Duodenal mucosa (tissue), 2 donors: ENCODE measurements around the gene KCNG2.

Experiments
- H3K27ac ChIP-seq: one replicate; pipeline ENCODE4 v1.7.0; 2013; ENCODE audit warnings: low read depth, low read length
- H3K27me3 ChIP-seq, 2 donors: one replicate each; pipeline ENCODE4 v1.7.0; 2013; ENCODE audit warnings: low read length in 2 of 2, control low read depth in 1 of 2; ENCODE audit not compliant: insufficient read depth in 2 of 2, control insufficient read depth in 1 of 2
- H3K36me3 ChIP-seq, 2 donors: one replicate each; pipeline ENCODE4 v1.7.0; 2013; ENCODE audit warnings: low read length in 2 of 2, control low read depth in 1 of 2; ENCODE audit not compliant: insufficient read depth in 2 of 2, control insufficient read depth in 1 of 2
- H3K4me1 ChIP-seq, 2 donors: one replicate each; pipeline ENCODE4 v1.7.0; 2013; ENCODE audit warnings: low read length in 2 of 2, control low read depth in 1 of 2; ENCODE audit not compliant: insufficient read depth in 2 of 2, control insufficient read depth in 1 of 2
- H3K4me3 ChIP-seq, 2 donors: one replicate each; pipeline ENCODE4 v1.7.0; 2013; ENCODE audit warnings: low read length in 2 of 2, low read depth in 1 of 2
- H3K9ac ChIP-seq, 2 donors: one replicate each; pipeline ENCODE4 v1.7.0; 2013; ENCODE audit warnings: low read length in 2 of 2, low read depth in 1 of 2
- H3K9me3 ChIP-seq, 2 donors: one replicate each; pipeline ENCODE4 v1.7.0; 2013; ENCODE audit warnings: low read length in 2 of 2, control low read depth in 1 of 2; ENCODE audit not compliant: control insufficient read depth in 1 of 2

The KCNG2 gene

DNA sequence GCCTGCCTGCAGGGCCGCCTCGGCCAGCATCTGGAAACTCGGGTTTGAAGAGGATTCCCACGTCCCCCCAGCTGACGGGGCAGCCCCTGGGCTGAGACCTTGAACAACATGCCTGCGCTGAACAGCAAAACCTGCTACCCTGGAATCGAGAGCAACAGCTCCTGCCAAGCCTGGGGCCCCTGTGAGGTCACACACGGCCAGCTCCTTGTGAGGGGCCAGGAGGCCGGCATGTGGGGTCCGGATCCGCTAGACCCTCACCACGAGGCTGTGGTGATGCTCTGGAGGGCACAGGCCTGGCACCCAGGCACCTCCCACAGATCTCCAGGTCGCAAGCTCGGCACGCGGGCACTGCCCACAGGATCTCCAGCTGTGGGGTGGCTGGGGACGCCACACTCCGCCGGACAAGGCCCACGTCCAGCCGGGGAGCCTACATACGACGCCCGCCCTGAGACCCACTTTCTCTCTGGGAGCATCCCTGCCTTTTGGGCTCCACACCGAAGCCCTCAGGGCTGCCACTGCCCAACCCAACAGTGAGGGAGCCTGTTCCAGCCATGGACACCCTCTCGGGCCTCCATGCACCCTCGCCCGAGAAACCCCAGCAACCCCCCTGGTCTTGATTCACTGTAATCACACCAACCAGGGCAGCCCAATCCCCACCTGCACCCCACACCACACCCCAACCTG, 119.6 kb downstream of the KCNG2 start:
- Histone ChIP-seq H3K9ac (no peak overlapping the region), H3K27ac (no peak overlapping the region), H3K4me3 (no peak overlapping the region), H3K4me1 (no peaks in the 10 kb centered on the region), H3K9me3 (no peaks in the 10 kb centered on the region), H3K27me3 (no peaks in the 10 kb centered on the region), H3K36me3 (peaks cover 14 to 58% of the 10 kb centered on the region in 2 donors)

DNA sequence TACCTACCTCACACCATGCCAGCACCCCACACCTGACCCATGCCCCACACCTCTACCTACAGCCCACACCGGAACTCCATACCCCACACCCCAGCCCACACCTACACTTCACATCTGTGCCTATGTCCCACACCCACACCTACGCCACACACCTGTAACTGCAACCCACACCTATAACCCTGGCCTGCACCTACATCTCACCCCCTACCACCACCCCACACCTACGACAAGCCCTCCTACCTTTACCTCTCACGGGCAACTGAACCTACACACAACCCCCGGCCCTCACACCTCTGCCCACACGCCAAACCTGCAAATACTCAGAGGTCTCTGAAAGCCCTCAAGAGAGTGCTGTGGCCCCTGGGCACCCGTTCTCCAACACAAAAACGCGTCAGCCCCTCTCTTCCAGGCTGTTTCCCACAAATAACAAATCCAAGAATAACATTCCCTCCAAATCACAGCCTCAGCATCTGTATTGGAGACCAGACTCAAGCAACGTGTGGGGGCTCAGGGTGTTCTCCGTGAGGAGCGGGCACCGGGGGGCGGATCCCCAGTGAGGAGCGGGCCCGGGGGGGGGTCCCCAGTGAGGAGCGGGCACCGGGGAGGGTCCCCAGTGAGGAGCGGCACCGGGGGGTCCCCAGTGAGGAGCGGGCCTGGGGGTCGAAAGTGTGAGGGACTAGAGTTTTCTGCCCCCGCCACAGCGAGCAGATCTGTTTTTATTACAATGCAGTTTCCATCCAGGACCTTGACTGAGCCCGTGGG, 120.3 kb downstream of the KCNG2 start:
- no peaks in the 10 kb centered on the region for H3K27me3 ChIP-seq
- H3K36me3 ChIP-seq: peaks cover 14 to 53% of the 10 kb centered on the region in 2 donors
- H3K4me1 ChIP-seq: no peaks in the 10 kb centered on the region
- H3K9me3 ChIP-seq: no peaks in the 10 kb centered on the region
- H3K9ac ChIP-seq: no peak overlapping the region
- no peak overlapping the region for H3K27ac ChIP-seq
- H3K4me3 ChIP-seq: no peak overlapping the region

GRCh38 chr18:79918615-79919011, 120.9 kb downstream of the KCNG2 start:
- H3K4me1 ChIP-seq: no peaks in the 10 kb centered on the region
- no peaks in the 10 kb centered on the region for H3K27me3 ChIP-seq
- no peak overlapping the region for H3K4me3 ChIP-seq
- H3K9ac ChIP-seq: no peak overlapping the region
- H3K36me3 ChIP-seq: peaks cover 14 to 47% of the 10 kb centered on the region in 2 donors
- H3K9me3 ChIP-seq: no peaks in the 10 kb centered on the region
- no peak overlapping the region for H3K27ac ChIP-seq

DNA sequence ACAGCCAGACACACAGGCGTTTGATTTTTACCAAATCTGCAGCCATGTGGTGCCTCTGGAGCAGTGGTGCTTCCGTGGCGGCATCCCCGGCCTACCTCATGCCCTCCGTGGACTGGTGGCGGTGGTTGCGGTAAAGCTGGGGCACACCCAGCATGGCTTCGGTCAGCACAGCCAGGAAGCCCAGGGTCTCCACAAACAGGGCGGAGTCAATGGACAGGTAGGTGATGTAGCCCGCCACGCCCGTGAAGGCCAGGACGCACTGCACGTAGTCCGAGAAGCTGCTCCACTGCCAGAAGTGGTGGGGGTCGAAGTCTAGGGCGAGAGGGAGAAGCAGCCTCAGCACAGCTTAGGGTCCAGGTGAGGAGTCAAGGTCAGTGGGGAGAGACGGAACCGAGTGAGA, 121.4 kb downstream of the KCNG2 start:
- no peaks in the 10 kb centered on the region for H3K4me1 ChIP-seq
- peaks cover 14 to 49% of the 10 kb centered on the region in 2 donors for H3K36me3 ChIP-seq
- no peaks in the 10 kb centered on the region for H3K9me3 ChIP-seq
- no peak overlapping the region for H3K27ac ChIP-seq
- H3K9ac ChIP-seq: no peak overlapping the region
- no peaks in the 10 kb centered on the region for H3K27me3 ChIP-seq
- H3K4me3 ChIP-seq: no peak overlapping the region

DNA sequence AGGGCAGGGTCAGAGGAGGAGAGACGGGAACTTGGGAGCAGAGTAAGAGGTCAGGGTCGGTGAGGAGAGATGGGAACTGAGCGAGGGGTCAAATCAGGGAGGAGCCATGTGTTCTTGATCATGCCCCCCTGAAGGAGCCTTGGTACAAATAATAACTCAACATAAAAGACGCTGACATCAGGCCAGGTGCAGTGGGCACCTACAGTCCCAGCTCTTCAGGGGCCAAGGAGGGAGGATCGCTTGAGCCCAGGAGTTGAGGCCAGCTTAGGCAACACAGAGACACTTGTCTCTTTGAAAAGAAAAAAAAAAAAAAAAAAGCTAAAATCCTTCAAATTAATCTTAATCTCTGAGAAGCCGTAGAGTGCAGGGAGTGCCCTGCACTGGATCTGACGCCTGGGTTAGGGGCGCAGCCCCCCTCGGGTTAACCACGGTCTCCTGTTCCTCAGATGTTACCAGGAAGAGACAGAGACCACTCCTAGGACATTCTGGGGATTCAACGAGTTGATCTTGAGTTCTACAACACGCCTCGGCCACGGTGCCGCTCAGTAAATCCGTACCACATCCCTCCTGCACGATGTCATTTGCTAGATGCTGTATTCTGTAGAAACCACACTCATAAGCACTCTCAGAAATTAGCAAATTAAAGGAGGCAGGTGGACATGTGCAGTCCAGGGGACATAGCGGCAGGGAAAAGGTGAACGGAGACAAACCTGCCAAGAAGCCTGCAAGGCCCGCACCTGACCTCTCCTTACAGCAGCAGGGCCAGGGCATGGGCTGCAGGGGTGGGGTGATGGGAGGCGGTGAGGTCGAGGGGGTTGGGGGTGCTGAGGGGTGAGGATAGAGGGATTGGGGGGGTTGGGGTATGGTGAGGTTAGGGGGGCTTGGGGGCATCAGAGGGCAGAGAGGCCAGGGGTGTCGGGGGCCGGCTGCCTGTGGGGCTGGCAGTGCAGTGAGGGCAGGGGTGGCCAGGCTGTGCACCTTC, 124.5 kb downstream of the KCNG2 start:
- Histone ChIP-seq H3K27ac (no peak overlapping the region), H3K27me3 (no peaks in the 10 kb centered on the region), H3K9ac (no peak overlapping the region), H3K9me3 (no peaks in the 10 kb centered on the region), H3K4me1 (no peaks in the 10 kb centered on the region), H3K4me3 (no peak overlapping the region), H3K36me3 (peaks cover 10 to 32% of the 10 kb centered on the region in 2 donors)

DNA sequence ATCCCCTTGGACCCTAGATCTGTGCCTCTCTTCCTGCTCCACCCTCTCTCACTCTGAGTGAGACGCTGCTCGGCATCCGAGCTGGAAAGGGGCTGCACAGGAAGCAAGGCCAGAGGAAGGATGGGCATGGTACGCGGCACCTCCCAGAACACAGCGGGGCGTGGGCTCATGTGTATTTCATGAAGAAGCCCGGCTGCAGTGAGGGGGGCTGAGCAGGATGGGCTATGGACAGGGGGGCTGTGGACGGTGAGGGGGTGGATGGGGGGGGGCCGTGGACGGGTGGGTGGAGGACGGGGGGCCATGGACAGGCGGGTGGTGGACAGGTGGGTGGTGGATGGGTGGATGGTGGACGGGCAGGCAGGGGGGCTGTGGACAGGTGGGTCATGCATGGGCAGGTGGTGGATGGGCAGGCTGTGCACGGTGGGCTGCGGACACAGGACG, 125.3 kb downstream of the KCNG2 start:
- Histone ChIP-seq H3K27ac (no peak overlapping the region), H3K36me3 (peaks cover 10 to 33% of the 10 kb centered on the region in 2 donors), H3K27me3 (no peaks in the 10 kb centered on the region), H3K4me3 (no peak overlapping the region), H3K4me1 (no peaks in the 10 kb centered on the region), H3K9ac (no peak overlapping the region), H3K9me3 (no peaks in the 10 kb centered on the region)

DNA sequence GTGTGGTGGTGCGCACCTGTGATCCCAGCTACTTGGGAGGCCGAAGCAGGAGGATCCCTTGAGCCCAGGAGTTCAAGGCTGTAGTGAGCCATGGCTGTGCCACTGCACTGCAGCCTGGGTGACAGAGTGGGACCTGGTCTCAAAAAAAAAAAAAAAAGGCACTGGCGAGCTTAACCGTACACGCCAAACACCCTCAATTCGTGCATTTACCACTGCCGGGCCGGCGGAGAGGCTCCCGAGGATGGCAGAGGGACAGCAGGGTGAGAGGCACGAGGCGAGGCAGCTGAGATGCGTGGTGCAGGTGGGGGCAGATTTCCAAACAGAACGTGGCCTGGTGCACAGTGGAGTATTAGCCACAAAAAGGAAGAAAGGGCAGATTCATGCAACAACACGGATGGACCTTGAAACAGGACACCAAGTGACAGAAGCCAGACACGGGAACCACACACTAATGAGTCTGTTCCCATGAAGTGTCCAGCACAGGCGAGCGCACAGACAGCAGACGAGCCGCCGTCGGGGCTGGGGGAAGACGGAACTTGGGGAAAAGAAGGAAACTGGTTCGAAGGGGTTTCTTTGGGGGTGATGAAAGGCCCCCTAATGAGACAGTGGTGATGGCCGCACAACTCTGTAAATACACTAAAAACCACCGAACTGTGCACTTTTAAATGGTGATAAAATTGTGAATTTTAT, 126.3 kb downstream of the KCNG2 start:
- peaks cover 13 to 36% of the 10 kb centered on the region in 2 donors for H3K36me3 ChIP-seq
- H3K27ac ChIP-seq: no peak overlapping the region
- H3K4me3 ChIP-seq: no peak overlapping the region
- no peaks in the 10 kb centered on the region for H3K27me3 ChIP-seq
- H3K9me3 ChIP-seq: peaks cover 6% of the 10 kb centered on the region in 2 donors
- no peaks in the 10 kb centered on the region for H3K4me1 ChIP-seq
- H3K9ac ChIP-seq: no peak overlapping the region

DNA sequence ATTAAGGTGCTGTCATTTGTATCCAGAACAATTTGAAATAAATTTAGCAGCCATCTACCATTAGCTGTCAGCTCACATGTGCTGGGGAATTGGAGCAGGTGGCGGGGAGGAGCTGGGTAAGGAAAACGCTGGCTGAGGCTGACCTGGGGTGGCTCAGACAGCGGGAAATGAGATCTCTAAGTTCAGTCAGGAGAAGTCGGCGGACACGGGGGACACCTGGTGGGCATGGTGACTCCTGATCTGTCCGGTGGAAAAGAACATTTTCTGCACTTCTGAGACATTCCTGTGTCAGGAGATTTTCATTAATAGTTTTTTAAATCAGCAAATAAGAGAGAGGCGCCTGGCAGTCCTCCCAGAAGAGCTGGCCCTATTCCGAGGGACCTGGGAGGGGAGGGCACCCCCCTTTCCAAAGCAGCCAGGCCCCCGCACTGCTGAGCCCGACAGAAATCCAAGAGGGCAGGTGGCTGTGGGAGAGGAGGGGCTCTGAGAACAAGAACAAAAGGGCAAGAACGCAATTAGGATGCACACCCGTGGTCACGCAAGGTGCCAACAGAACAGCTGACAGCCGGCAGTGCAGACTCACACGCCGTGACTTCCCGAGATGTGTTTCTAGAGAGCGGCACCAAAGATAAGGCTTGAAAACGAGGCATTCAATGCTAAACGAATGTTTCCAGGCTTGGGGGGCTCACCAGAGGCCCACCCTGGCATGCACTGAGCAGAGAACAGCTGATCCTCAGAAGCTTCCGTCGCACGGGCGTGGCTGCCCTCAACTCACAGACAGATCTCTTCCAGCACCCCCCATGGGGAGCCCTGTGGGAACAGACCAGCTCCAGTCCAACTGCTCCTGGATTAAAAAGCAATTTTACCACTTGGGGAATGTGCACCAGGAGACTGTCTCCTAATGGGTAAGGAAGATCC, 127.3 kb downstream of the KCNG2 start:
- no peaks in the 10 kb centered on the region for H3K4me1 ChIP-seq
- H3K4me3 ChIP-seq: no peak overlapping the region
- H3K27ac ChIP-seq: no peak overlapping the region
- no peaks in the 10 kb centered on the region for H3K27me3 ChIP-seq
- H3K9me3 ChIP-seq: peaks cover 16% of the 10 kb centered on the region in 2 donors
- peaks cover 19 to 41% of the 10 kb centered on the region in 2 donors for H3K36me3 ChIP-seq
- no peak overlapping the region for H3K9ac ChIP-seq

GRCh38 chr18:79926306-79926705, 128.6 kb downstream of the KCNG2 start:
- Histone ChIP-seq H3K27me3 (no peaks in the 10 kb centered on the region), H3K36me3 (peaks cover 19 to 41% of the 10 kb centered on the region in 2 donors), H3K27ac (no peak overlapping the region), H3K4me1 (no peaks in the 10 kb centered on the region), H3K4me3 (no peak overlapping the region), H3K9me3 (peaks cover 16 to 26% of the 10 kb centered on the region in 2 donors), H3K9ac (no peak overlapping the region)
